Bronchial epithelial cell (primary cell): ENCODE measurements around the gene LRRIQ4. TPM values are rescaled to one million over a fixed set of nuclear protein-coding genes. Genes with fewer than 3 reads are reported as not detected.

ENCODE experiments used
- DNase-seq: peaks from one replicate; pipeline ENCODE4 v3.0.0-alpha.2; 2010; ENCODE audit warnings: low read depth
- FAIRE-seq: peaks from 2 replicates; lab custom pipeline; 2011; peaks lifted over from hg19 to GRCh38; lab: Jason Lieb, UNC
- H3K27me3 ChIP-seq: 2 replicates; pipeline ENCODE4 v1.5.1; 2011; ENCODE audit warnings: low read length; ENCODE audit not compliant: control insufficient read depth, insufficient read depth
- H3K36me3 ChIP-seq: 2 replicates; pipeline ENCODE4 v1.5.1; 2011; ENCODE audit warnings: low read length; ENCODE audit not compliant: control insufficient read depth, insufficient read depth
- H3K4me3 ChIP-seq: 2 replicates; pipeline ENCODE4 v1.5.1; 2011; ENCODE audit warnings: mild to moderate bottlenecking, low read depth, low read length, control low read depth
- total RNA-seq: library from RNA; depleted of rRNA; stranded (reverse); fragments of >200 nt; gene quantifications from 2 replicates; pipeline ENCODE4 v1.2.1, GENCODE V29; 2014
- TF ChIP-seq, protein P1 (sequence below): IDR thresholded peaks from 2 replicates; pipeline ENCODE4 v1.5.1; 2011; ENCODE audit warnings: mild to moderate bottlenecking, moderate library complexity, low read length, control low read depth, inconsistent platforms; ENCODE audit not compliant: insufficient read depth, severe bottlenecking

Gene LRRIQ4
- total RNA-seq, 1 donor from 2014 or later: not detected

DNA sequence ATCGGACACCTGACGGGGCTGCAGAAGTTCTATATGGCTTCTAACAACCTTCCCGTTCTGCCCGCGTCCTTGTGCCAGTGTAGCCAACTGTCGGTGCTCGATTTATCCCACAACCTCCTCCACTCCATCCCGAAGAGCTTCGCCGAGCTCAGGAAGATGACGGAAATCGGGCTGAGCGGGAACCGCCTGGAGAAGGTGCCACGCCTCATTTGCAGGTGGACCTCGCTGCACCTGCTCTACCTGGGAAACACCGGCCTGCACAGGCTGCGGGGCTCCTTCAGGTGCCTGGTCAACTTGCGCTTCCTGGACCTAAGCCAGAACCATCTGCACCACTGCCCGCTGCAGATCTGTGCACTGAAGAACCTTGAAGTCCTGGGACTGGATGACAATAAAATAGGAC lies 9.9 kb downstream of the LRRIQ4 start:
- FAIRE-seq: no peak
- H3K27me3 ChIP-seq: no peaks in the 10 kb centered on the region
- no peaks in the 10 kb centered on the region for H3K36me3 ChIP-seq
- TF ChIP-seq, protein P1, sequence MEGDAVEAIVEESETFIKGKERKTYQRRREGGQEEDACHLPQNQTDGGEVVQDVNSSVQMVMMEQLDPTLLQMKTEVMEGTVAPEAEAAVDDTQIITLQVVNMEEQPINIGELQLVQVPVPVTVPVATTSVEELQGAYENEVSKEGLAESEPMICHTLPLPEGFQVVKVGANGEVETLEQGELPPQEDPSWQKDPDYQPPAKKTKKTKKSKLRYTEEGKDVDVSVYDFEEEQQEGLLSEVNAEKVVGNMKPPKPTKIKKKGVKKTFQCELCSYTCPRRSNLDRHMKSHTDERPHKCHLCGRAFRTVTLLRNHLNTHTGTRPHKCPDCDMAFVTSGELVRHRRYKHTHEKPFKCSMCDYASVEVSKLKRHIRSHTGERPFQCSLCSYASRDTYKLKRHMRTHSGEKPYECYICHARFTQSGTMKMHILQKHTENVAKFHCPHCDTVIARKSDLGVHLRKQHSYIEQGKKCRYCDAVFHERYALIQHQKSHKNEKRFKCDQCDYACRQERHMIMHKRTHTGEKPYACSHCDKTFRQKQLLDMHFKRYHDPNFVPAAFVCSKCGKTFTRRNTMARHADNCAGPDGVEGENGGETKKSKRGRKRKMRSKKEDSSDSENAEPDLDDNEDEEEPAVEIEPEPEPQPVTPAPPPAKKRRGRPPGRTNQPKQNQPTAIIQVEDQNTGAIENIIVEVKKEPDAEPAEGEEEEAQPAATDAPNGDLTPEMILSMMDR: no peak
- no peak overlapping the region for H3K4me3 ChIP-seq
- DNase-seq: no peak

DNA sequence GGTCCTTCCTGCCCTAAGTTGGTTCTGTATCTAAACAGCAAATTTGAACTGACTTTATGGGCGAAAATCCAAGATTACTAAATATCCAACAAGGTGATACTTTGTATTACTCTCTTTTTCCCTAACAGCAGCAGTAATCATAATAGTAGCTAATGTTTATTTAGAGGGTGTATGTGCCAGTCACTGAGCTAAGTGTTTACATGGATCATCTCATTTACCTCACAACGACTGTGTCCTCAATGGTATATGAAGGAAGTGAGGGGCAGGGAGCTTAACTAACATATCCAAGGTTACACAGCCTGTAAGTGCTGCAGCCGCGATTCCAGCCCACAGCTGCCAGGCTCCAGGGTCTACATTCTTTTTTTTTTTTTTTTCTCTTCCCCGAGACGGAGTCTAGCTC lies 10.3 kb downstream of the LRRIQ4 start:
- no peak overlapping the region for H3K4me3 ChIP-seq
- no peaks in the 10 kb centered on the region for H3K27me3 ChIP-seq
- FAIRE-seq: no peak
- DNase-seq: no peak
- TF ChIP-seq, protein P1: no peak
- H3K36me3 ChIP-seq: no peaks in the 10 kb centered on the region

DNA sequence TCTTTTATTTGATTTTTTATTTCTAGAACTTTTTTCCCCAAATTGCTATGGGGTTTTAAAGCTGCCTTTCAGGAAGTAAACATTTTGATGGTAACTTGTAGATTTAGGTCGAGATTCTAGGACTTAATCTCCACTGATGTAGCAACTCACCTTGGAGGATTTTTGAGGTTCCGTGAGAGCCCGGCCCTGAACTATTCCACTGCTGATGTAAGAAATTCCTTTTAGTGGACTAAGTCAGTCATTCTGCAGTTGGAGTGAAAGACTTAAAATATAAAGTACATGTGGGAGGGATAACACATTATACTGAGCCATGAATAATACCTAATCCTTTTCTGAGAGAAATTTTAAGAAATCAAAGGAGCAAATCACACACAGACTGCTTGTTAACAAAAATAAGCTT lies 12.6 kb downstream of the LRRIQ4 start:
- FAIRE-seq (no peak), DNase-seq (no peak)
- TF ChIP-seq, protein P1: no peak
- Histone ChIP-seq H3K27me3 (no peaks in the 10 kb centered on the region), H3K36me3 (no peaks in the 10 kb centered on the region), H3K4me3 (no peak overlapping the region)

DNA sequence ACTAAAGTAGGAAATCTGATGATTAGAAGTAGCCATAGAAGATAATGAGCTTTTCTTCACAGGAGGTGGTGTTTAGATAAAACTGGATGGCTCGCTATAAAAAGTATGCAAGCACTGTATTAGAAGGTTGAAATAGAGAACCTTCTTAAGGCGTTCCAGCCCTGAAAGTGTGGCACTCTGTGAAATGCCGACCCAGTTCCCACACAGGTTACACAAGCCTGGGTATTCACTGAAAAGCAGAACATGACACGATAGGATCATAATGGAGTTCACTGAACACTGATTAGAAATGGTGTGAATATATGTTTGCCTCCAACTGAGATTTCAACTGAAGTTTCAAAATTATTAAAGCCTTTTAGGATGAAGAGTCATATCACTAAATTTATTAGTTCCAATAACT lies 15.0 kb downstream of the LRRIQ4 start:
- FAIRE-seq: no peak
- Histone ChIP-seq H3K4me3 (no peak overlapping the region), H3K27me3 (no peaks in the 10 kb centered on the region), H3K36me3 (no peaks in the 10 kb centered on the region)
- TF ChIP-seq, protein P1: no peak
- no peak for DNase-seq

DNA sequence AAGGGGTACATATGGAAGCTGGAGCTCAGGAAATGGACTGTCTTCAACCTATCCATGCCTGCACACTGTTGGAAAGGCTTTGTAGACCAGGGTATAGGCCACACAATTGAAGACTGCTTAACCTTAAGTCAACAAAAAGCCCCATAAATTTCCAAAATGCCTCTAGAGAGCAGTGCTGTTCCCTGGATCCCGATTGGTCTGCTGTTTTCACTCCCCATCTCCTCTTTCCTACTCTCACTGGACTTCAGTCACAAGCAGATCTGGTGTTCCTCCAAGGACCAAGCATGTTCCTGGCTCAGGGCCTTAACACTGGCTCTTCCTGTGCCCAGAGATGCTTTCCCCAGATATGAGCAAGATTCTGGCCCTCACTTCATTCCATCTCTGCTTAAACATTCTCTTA lies 22.9 kb downstream of the LRRIQ4 start:
- Histone ChIP-seq H3K27me3 (no peaks in the 10 kb centered on the region), H3K36me3 (no peaks in the 10 kb centered on the region), H3K4me3 (no peak overlapping the region)
- DNase-seq (no peak), FAIRE-seq (no peak)
- TF ChIP-seq, protein P1: no peak
